Suppressor macrophage treated with lipopolysaccharide for 1 hour (primary cell): ENCODE results near the gene ZFPM1.
A peak's percentile ranks its signal among the peaks of the same experiment; 100 is the strongest.

Experiments
- DNase-seq, 3 donors: peaks; one replicate each; pipeline ENCODE4 v3.0.0-alpha.2; 2020 to 2022

The ZFPM1 gene

DNA sequence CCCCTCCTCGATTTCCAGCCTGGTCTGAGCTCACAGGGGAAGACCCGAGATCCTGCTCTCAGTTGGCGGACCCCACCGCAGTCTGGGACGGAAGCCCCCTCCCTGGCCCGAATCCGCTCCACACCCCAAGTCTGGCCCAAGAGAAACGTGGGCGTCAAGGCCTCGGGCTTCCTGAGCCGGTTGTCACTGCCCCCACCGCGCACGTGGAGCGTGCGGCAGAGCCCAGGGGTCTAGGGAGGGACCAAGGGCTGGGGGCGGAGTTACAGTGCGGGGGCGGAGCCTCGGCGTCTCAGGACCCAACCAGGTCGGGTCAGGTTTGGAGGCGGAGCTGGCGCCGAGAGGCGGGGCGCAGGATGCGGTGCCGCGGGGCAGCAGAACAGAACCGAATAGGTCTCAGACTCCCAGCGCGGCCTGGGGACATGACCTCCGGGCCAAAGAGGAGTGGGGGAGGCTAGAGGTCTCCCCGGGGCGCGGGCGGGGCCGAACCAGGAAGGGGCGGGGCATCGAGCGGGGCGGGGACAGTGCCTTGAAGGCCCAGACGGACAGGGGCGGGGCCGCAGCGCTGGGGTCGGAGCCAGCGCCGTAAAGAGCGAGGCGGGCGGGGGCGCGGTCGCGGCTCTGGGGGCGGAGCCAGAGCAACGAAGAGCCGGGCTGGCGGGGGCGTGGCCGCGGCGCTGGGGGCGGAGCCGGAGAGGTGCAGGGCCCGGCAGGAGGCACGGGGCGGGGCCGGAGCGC, 431 bp upstream of the ZFPM1 start:
- DNase-seq: peak; percentile 98 to 100 (median 99)

DNA sequence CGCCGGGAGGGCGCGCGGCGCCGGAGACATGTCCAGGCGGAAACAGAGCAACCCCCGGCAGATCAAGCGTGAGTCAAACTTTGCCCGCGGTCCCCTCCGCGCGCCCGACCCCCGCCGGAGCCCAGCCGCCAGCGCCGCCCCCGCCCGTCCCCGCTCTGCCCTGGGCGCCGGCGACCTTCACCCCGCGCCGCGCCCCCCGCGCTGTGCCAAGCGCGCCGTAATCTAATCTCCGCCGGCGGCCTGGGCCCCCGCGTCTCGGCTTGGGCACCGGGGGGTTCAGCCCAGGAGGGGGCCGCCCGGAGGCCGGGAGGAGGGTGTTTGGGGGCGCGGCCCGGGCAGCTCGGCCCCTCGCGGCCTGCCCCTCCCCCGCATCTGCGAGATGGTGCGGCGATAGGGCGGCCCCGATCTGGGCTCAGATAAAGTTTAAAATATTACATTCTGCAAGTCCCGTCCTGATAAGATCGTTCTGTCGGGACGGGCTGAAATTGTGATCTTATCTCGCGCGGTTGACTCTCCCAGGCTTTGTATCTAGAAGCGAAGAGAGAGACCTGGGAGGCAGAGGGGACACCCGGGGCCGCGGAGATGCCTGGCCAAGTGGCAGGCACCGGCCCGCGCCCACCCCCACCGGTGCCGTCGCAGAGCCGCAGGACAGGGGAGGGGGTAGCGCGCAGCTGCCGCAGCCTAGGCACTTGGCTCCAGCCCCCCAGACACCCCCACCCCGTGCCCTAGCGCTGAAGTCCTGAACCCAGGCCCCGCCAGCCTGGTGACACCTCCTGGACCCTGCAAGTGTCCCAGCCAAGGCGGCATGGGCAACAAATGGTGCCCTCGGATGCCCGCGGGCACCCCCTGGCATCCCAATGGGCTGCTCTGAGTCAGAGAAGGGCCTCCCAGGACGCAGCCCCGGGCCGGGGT, 787 bp downstream of the ZFPM1 start:
- peak in 2 of 3 donors; percentile 30 to 51 for DNase-seq

DNA sequence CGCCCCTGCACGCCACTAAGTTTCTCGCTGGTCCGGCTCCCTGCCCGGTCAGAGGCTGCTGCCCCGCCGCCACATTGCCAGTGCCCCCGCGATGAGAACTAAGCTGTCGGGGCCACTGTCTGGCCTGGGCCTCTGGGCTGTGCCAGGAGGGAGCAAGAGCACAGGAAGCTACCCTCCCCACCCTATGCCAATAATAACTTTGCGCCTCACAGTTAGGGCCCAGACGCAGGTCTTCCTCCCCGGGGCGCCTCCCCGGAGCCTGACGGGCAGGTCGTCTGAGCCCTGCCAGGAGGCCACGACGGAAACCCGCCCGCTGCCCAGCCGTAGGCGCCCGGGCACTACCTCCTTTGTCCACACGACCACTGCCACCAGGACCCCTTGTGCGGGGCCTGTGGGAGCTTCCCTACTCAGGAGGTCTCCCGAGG, 1.5 kb downstream of the ZFPM1 start:
- peak in 1 of 3 donors; percentile 43 for DNase-seq

DNA sequence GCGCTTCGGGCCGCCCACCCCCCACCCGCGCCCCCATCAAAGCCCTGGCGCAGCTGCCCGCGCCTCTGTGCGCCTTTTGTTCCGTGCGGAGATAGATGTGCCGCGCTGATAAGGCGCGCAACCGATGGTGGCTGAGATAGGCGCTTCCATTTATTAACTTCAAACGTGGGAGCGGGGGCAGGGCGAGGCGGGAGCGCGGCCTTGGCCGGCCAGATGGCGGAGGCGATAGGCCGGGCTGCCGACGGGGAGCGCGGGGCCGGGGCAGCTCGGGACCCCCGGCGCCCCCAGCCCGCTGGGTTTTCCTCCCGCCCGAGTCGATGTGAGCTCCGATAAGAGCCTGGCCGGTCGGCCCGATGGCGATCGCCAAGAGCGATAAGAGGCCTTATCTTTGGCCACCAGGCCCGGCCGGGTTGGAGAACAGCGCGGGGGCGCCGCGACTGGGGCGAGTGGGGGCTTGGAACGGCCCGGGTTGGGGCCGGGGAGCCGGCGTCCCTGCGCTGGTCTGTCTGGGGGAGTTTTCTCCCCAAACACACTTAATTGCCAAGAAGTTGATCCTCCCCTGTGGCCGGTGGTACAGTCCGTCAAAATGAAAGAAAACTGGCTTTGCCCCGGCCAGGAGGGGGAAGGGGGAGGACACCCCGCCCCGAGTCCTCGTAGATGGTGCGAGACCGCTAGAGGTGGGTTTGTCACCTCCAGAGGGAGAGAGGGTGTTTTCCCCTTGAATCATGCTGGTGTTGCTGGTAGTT, 2.7 kb downstream of the ZFPM1 start:
- DNase-seq: peak; percentile 64 to 77 (median 76)

DNA sequence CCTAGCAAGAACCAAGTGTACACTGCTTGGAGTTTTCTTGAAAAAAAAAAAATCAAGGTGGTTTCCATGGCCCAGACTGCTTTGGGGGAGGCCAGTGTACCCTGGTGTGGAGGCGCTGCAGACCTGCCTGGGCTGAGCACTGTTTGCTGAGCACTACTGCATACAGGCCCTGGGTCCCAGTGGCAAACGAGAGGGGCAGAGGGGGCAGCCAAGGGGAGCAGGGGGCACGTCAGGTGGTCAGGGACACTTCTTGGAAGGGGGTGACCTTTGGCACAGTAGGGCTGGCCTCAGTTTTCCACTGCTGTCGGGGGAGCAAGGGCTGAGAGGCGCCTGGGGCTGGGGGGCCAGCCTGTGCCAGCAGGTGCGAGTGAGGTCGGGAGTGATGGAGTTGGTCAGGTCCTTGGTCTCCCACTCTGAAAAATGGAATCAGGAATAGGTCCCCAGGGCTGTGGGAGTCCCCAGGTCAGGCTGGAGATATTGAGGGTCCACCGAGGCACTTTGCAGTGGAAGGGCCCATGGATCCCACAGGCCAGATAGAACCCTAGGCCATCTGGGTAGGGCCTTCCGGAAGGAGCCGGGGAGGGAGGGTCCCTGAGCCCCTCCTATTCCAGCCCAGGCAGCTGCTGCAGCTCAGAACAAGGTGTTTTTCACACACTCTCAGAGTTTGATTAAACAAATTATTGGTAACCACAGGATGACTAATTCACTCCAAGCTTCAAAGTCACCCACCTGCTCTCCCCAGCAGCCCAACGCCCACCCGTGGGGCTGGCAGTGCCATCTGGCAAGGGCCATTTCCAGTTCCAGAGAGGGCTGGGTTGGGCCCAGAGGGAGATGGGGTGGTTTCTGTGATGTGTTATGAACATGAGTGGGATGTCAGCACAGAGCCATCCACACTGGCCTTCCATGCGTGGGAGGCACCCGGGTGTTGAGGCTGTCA, 3.5 kb downstream of the ZFPM1 start:
- DNase-seq: peak in 2 of 3 donors; percentile 40 to 44

DNA sequence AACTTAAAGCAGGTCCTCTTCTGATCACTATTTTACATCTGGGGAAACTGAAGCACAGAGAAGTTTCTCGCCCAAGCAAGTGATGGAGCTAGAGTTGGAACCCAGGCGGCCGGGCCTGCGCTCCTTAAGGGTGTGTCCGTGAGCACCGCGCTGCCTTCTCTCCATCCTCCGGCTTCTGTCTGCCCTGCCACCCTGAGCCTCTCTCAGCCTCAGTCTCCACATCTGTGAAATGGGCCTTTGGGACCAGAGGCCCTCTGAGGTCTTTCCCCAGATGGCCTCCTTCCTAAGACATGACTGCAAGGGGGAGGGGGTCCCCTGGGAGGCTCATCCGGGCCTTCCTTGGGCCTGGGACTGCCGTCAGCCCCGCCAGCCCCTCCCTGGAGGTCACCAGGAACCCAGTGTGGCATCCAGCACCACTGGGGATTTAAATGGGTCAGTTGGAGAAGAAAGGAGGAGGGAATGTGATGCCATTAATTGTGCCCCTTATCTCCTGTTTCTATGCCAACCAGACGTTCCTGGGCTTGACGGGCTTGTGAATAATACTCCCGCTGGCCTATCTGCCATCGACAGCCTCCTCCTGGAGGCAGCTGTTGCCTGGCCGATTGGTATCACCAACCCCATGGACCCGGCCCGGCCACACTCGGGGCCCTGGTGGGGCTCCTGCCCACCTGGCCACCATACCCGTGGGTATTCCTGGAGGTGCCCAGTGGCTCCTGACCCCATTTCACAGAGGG, 5.1 kb downstream of the ZFPM1 start:
- DNase-seq: no peak

DNA sequence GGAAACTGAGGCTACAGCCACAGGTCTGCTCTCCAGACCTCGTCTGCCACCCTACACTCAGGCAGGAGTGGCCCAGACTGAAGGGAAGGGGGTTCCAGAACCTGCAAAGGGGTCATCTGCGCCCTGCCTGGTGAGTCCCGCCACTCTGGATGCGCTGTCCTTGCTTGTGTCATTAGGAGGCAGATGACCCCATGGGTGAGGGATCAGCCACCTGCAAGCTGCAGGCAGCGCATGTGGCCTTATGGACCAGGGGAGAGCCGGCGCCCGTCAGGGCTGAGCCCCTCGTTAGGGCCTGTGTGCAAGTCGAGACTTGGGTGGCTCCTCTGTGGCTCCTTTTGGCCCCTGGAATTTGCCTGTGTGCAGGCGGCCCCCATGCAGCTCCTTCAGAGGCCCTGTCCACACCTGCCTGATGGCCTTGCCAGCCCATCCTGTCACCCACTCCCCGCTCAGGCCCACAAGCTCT, 5.7 kb downstream of the ZFPM1 start:
- no peak for DNase-seq

DNA sequence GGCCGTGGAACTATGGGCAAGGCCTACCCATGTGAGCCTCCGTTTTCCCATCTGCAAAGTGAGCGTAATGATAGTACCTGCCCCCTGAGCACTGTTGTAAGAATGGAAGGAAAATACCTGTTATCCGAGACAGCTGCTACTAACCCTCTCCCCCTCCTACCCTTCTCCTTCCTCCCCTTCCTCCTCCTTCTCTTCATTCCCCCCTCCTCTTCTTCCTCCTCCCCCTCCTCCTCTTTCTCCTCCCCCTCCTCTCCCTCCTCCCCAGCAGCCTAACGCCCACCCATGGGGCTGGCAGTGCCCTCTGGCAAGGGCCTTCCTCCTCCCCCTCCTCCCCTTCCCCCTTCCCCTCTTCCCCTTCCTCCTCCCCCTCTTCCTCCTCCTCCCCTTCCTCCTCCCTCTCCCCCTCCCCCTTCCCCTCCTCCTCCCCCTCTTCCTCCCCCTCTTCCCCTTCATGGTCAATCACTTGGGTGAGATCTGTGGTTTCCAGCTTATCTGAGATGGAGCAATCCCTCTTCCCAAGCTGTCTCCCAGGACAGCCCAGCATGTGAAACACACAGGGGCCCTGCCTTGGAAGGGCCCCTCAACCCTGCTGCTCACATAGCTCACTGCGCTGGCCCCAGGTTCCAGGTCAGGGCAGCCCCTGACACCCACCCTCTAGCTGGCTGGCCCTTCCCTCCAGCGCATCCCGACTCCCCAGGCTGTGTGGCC, 6.4 kb downstream of the ZFPM1 start:
- no peak for DNase-seq

DNA sequence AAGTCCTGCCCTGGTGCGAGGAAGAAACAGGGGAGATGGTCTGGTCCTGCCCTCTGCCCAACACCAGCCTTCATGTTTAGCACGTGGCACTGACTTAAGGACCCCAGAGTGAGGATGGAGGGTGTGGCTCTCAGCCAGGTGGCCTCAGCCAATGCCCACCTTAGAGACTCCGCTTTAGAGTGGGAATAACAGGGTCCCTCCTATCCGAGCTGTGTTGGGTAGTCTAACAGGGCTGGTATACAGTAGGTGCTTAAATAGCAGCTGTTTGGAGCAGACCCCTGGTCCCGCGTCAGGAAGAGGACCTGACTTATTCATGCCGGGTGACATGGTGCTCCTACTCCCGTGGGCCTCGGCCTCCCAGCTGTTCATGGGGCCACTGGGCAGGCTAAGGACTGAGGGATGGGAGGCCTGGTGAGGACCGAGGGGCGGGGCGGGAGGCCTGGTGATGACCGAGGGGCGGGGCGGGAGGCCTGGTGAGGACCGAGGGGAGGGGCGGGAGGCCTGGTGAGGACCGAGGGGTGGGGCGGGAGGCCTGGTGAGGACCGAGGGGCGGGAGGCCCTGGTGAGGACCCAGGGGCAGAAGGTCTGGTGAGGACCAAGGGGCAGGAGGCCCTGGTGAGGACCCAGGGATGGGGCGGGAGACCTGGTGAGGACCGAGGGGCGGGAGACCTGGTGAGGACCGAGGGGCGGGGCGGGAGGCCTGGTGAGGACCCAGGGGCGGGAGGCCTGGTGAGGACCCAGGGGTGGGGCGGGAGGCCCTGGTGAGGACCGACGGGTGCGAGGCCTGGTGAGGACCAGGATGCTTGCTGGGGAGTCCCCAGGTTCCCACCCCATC, 7.6 kb downstream of the ZFPM1 start:
- DNase-seq: no peak

DNA sequence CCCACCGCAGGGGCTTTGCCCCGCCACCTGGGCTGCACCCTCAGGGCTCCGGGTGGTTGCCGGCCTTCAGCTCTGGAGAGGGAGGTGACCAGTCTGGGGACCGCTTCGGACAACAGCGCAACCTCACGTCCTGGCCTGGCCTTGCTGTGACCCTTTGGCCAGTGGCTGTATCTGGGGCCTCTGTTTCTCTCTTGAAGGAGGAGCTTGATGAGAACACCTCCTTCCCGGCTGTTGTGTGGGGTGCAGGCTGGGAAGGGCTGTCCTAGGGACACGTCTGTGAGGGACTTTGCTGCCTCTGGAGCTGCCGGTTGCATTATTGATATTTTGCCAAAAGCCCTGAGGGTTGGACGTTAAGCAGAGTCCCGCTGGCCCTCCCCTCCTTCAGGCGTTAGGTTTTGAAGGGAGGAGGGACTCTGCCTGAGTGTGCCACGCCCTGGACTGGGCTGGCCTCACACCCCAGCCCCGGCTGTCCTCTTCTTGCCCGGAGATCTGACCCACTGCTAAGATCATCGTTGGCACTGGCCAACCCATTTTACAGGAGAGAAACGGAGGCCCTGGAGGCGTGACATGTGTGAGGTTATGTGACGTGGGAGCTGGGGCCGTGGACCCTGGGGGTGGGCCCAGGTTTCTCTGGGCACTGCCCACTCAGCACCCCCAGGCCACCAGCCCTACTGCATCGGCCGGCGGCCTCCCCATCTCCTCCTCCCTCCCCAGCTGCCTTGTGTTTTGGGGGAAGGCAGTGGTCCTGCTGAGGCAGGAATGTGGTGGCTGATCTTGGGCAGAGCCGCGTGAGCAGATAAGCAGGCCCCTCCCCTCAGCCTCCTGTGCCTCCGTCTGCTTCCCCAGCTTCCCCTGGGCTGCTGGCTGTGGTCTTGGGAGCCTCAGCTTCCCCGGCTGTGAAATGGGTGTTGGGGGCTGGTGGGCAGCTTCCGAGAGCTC, 8.5 kb downstream of the ZFPM1 start:
- no peak for DNase-seq

DNA sequence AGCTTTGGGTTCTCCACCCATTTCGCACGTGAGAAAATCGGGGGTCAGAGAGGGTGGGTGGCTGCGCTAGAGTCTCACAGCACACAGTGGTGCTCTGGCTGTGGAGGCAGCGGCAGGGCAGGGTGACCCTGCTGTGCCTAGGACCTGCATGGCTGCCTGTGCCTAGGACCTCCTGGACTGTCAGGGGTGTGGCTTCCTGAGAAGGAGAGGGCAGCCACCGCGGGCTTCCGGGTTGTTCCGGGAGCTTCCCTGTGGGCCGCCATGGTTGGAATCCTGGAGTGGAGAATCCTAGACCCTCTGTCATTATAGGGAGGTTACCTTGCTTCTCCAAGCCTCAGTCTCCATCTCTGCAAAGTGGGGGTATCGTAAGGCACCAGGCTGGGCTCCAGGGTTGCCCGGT, 9.3 kb downstream of the ZFPM1 start:
- no peak for DNase-seq

DNA sequence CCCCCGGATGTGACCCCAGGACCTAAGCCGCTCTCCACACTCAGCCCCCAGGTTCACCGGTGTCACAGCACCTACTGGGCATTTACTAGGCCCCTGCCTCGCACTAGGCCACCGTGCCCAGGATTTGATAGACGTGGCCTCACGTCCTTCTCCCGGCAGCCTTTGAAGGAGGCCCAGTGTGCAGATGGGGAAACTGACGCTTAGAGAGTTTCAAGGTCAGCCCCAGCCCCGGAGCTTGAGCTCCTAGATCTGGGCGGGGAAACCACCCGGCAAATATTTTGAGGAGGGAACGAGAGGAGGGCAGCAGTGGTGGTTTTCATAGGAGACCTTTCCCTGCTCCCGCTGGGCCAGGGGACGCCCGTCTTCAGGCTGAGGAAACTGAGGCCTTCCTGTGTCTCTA, 10.3 kb downstream of the ZFPM1 start:
- DNase-seq: no peak

DNA sequence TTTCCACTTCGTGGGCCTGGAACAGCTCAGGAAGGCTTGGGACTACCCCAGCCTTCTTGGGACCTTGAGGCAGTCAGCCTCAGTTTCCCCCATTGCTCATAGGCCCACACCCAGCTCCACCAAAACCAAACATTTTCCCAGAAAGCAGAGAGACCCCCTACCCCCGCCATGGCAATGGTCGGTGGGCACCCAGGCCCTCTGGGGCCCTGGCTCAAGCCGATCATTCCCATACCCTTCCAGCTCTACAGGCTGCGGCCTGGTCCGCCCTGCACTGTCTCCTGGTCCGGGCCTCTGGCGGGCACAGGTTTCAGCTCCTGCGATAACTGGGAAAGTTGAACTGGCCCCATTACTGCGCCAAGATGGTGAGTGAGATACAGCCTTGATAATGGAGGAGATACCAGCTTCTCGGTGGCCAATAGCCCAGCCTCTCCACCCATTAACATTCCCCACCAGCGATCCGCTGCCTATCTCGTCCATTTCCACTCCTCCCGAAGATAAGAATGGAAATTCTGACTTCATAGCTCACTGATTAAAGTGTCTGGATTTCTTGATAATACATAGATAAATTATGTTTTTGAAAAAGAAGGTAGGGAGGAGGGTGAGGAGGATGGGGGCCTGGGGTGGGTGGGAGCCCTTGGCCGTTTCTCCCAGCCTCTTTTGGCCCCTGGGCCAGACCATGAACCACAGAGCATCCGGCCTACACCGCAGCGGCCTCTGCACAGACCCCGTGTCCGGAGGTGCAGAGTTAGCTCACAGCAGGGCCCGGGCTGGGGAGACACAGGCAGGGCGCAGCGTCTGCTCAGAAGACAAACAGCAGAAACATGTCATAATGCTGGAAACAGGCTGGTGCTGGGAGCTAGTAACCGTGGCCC, 11.6 kb downstream of the ZFPM1 start:
- DNase-seq: no peak

DNA sequence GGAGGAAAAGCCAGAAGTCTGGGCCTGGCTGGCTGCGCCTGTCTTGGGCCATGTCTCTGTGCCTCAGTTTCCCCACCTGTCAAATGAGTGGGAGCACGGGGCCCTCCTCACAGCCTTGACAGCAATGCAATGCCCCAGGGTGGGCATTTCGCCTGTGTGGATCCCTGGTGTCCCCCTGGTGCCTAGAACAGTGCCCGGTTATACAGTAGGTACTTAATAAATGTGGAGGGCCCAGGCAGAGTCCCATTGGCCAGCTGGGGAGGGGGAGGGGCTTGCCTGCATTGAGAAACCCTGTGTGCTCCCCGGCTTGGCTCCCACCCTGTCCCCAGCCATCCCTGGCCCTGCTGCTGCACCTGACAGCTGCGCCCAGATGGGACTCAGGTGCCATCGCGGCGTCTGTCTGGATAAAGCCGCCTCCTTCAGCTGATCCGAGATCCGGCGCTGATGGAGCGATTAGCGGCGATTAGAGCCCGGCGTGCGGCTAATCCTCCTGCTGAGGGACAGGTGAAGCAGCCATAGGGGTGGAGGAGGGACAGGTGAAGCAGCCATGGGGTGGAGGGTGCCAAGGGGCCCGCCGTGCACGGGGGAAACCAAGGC, 12.4 kb downstream of the ZFPM1 start:
- DNase-seq: no peak

DNA sequence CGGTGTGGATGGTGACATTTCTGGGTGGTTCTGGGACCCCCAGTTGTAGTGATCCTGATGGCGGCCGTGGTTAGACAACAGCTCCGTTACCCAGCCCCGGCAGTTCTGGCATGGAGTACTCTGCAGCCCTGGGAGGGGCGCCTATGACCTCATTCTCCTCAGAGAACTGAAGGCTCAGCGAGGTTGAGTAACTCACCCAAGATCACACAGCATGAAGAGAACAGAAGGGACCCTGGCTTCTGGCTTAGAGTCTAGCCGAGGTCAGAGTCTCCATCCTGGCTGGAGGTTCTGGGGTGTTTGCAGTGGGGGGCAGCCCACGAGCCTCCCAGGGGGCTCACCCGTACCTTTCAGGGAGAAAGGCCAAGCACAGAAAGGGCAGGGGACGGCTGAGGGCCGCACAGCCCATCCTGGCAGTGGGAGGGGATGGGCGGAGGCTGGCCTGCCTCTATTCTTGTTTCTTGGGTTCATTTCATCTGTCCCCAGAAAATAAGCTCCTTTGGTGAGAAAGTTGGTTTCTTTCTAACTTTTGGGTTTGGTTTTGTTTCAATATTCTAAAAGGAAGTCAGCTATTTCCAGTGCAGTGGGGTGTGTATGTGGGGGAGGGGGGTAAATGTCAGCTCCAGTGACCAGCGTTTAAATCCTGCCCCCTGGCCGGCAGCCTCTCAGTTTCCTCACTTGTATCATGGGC, 13.2 kb downstream of the ZFPM1 start:
- peak in 1 of 3 donors; percentile 13 for DNase-seq

DNA sequence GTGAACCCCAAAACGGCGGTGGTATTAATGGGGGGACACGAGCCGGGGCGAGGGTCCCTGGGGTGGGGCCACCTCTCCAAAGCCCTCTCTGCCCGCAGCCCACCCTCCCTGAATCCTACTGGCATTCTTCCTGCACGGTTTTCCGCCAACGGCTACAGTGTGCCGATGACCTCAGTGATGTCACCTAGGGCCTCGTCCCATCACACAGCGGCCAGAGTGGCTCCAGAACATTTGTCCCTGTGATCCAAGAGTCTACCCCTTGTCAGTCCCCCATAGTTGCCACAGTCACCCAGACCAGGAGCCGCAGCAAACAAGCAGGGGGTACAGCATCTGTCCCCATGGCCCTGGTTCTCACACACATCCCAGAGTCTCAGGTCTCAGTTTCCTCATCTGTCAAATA, 13.9 kb downstream of the ZFPM1 start:
- no peak for DNase-seq
